GM12878 (cell line): ENCODE data around the gene HOXA2. TPM values are rescaled to one million over a fixed set of nuclear protein-coding genes. Genes with fewer than 3 reads are reported as not detected.

Experiments used
- ATAC-seq: fragments of 200-7000 bp; cut with Tn5 transposase; 3 replicates; pipeline ENCODE4 v1.9.1; 2020; ENCODE audit warnings: mild to moderate bottlenecking, moderate library complexity
- BruUV-seq: library from RNA; stranded (reverse); fragments of 400-500 nt; replicated peaks from 2 replicates; lab custom pipeline; 2021; lab: Mats Ljungman, UMichigan
- CTCF ChIA-PET: fragments of 300-600 bp; sonication (Branson Sonifier 250); formaldehyde crosslinking; extraction: SDS; loops from one replicate; lab custom pipeline; 2021; ENCODE audit warnings: inconsistent platforms; lab: Yijun Ruan, JAX
- POLR2A ChIA-PET: fragments of 350-600 bp; formaldehyde crosslinking; extraction: SDS; loops from one replicate; lab custom pipeline; 2021; ENCODE audit warnings: inconsistent platforms; lab: Charles Lee
- RAD21 ChIA-PET: fragments of 300-600 bp; sonication (Branson Sonifier 250); formaldehyde crosslinking; loops from one replicate; lab custom pipeline; 2023; ENCODE audit warnings: antibody characterized with exemption; ENCODE audit not compliant: unreplicated experiment; lab: Charles Lee
- SMC1A ChIA-PET: fragments of 300-600 bp; sonication (Branson Sonifier 250); formaldehyde crosslinking; loops from one replicate; lab custom pipeline; 2023; ENCODE audit not compliant: unreplicated experiment, uncharacterized antibody; lab: Charles Lee
- DNase-seq: peaks from one replicate; pipeline ENCODE4 v3.0.0-alpha.2; 2011; ENCODE audit warnings: low read depth, low spot score
- FAIRE-seq: peaks from 3 replicates; lab custom pipeline; 2011; peaks lifted over from hg19 to GRCh38; lab: Jason Lieb, UNC
- H2AFZ ChIP-seq: 2 replicates; pipeline ENCODE4 v1.6.0; 2011; ENCODE audit warnings: low read depth, low read length, control low read depth; ENCODE audit not compliant: control insufficient read depth
- H3K27ac ChIP-seq: 2 replicates; pipeline ENCODE4 v1.5.1; 2011; ENCODE audit warnings: control low read depth; ENCODE audit not compliant: control insufficient read depth, insufficient read depth
- H3K27me3 ChIP-seq, 2 experiments: replicated peaks in 1 of 2; 2 replicates each; pipeline versions ENCODE4 v1.6.0 to v1.6.1; 2011; ENCODE audit warnings: low read length in 1 of 2; ENCODE audit not compliant: control insufficient read depth in 2 of 2, insufficient read depth in 2 of 2
- H3K36me3 ChIP-seq, 2 experiments: 2 replicates each; pipeline ENCODE4 v1.5.1; 2011; ENCODE audit warnings: low read length in 1 of 2; ENCODE audit not compliant: control insufficient read depth in 2 of 2, insufficient read depth in 2 of 2
- H3K4me1 ChIP-seq: 2 replicates; pipeline ENCODE4 v1.6.1; 2011; ENCODE audit warnings: mild to moderate bottlenecking, low read length, moderate library complexity, mixed read lengths; ENCODE audit not compliant: control insufficient read depth, insufficient read depth
- H3K4me2 ChIP-seq: 2 replicates; pipeline ENCODE4 v1.6.0; 2011; ENCODE audit warnings: control low read depth; ENCODE audit not compliant: control insufficient read depth, insufficient read depth
- H3K4me3 ChIP-seq: fragments of 200-600 bp; sonication (generic); 2 replicates; pipeline ENCODE4 v1.5.1; 2016
- H3K79me2 ChIP-seq: 2 replicates; pipeline ENCODE4 v1.6.0; 2011; ENCODE audit warnings: low read length; ENCODE audit not compliant: control insufficient read depth, insufficient read depth
- H3K9ac ChIP-seq: 2 replicates; pipeline ENCODE4 v1.8.0; 2011; ENCODE audit warnings: low read length, control low read depth, mixed read lengths; ENCODE audit not compliant: control insufficient read depth, insufficient read depth
- H3K9me3 ChIP-seq: replicated peaks from 3 replicates; pipeline ENCODE4 v1.5.1; 2011; ENCODE audit warnings: mild to moderate bottlenecking, low read length; ENCODE audit not compliant: control insufficient read depth, insufficient read depth
- H4K20me1 ChIP-seq: 2 replicates; pipeline ENCODE4 v1.6.0; 2011; ENCODE audit not compliant: control insufficient read depth, insufficient read depth
- NFYA ChIP-seq: IDR thresholded peaks from 2 replicates; pipeline ENCODE4 v1.6.1; 2011; ENCODE audit warnings: low read depth, mild to moderate bottlenecking, low read length, improper control_type of control experiment, borderline replicate concordance
- RBBP5 ChIP-seq: fragments of 200-600 bp; sonication (generic); conservative IDR thresholded peaks from 2 replicates; pipeline ENCODE4 v1.6.1; 2016
- SREBF1 ChIP-seq: IDR thresholded peaks from 2 replicates; pipeline ENCODE4 v1.6.1; 2012; ENCODE audit warnings: mild to moderate bottlenecking, low read length
- SUZ12 ChIP-seq: fragments of 200-600 bp; sonication (generic); IDR thresholded peaks from one replicate; pipeline ENCODE4 v1.6.1; 2018; ENCODE audit warnings: antibody characterized with exemption, mild to moderate bottlenecking; ENCODE audit not compliant: unreplicated experiment
- WGBS: methylation state at CpG from one replicate; pipeline ENCODE4 v1.1.6; 2016; ENCODE audit warnings: low lambda C conversion rate; ENCODE audit not compliant: insufficient replicate concordance, insufficient coverage; ENCODE audit errors: missing lambda C conversion rate; 5-methylcytosine and 5-hydroxymethylcytosine counted together
- in situ Hi-C: fragments of 300-500 bp; cut with MboI; formaldehyde crosslinking; loops from 9 replicates; pipeline ENCODE4 v1.14.3; 2018; ENCODE audit warnings: mixed read lengths
- intact Hi-C: fragments of 100-400 bp; cut with micrococcal nuclease; formaldehyde crosslinking; loops from one replicate; pipeline ENCODE4 v1.14.2; 2022; ENCODE audit not compliant: unreplicated experiment
- polyA plus RNA-seq, 11 experiments: library from polyadenylated mRNA; depleted of rRNA in 4 of 11; unstranded in 6 of 11; stranded (reverse) in 5 of 11; fragments of >200 nt; fragmentation: Nextera tagmentation in 4 of 11; fragmentation: Illumina TruSeq in 1 of 11; extraction: Ambion mirVana in 4 of 11; extraction: Trizol in 1 of 11; gene quantifications; 1 replicate in 1 of 11; 2 replicates in 10 of 11; pipeline versions ENCODE4 v1.2.1 to v1.2.3, GENCODE V29; 2011 to 2016; ENCODE audit warnings: inconsistent platforms in 2 of 11, missing spikeins in 2 of 11, low read depth in 1 of 11
- total RNA-seq, 4 experiments: library from RNA; depleted of rRNA in 3 of 4; stranded (reverse); fragments of >200 nt in 3 of 4; fragmentation: Illumina TruSeq in 1 of 4; extraction: Trizol in 1 of 4; gene quantifications; 2 replicates each; pipeline versions ENCODE4 v1.2.1 to v1.2.3, GENCODE V29; 2013 to 2021

Gene HOXA2
- total and polyA plus RNA-seq, 10 of the 15 experiments (the other 5 are each of a cell fraction or from before 2014, with no cell fraction given) = not detected

GRCh38 chr7:27148756-27149641 is 46.5 kb upstream of the HOXA2 start:
- POLR2A ChIA-PET = interaction anchor here (0.5 kb wide), 1 partner anchor 85 kb away, joined by 3 read pairs; no protein-coding TSS in a partner anchor
- TF ChIP-seq SREBF1 = no peak
- TF ChIP-seq SUZ12 = peak; percentile 23
- TF ChIP-seq RBBP5 = no peak
- no peak for TF ChIP-seq NFYA
- no peak overlapping the region for H3K9ac ChIP-seq
- no peak overlapping the region for H2AFZ ChIP-seq
- no peak overlapping the region for H3K4me2 ChIP-seq
- SMC1A ChIA-PET = interaction anchor here (1.1 to 3.2 kb wide), 11 partner anchors 8 to 467 kb away, joined by 3 to 17 read pairs (median 4); partner anchors contain the start of gene SKAP2
- DNase-seq = no peak
- intact Hi-C loops (no loop called here), in situ Hi-C loops (no loop called here)
- no peaks in the 10 kb centered on the region; the same call in 2 of the 3 replicates for H3K9me3 ChIP-seq
- BruUV-seq = no TSS peak
- H3K4me3 ChIP-seq = no peak overlapping the region
- FAIRE-seq = no peak
- CTCF ChIA-PET = interaction anchor here (0.6 to 5.5 kb wide), 12 partner anchors 10 to 779 kb away, joined by 3 to 38 read pairs (median 4); partner anchors contain the start of gene HOXA1
- no peak overlapping the region for H3K27ac ChIP-seq
- RAD21 ChIA-PET = interaction anchor here (0.6 to 2.8 kb wide), 6 partner anchors 12 to 462 kb away, joined by 3 to 10 read pairs (median 8); no protein-coding TSS in a partner anchor
- 38% methylated on average over 30 of the region's 30 CpGs for WGBS
- no peaks in the 10 kb centered on the region for H4K20me1 ChIP-seq
- H3K27me3 ChIP-seq = peaks cover 13 to 49% of the 10 kb centered on the region in 2 experiments
- ATAC-seq = no peak
- no peaks in the 10 kb centered on the region for H3K36me3 ChIP-seq
- no peaks in the 10 kb centered on the region; the same call in 1 of the 2 replicates for H3K4me1 ChIP-seq
- no peaks in the 10 kb centered on the region for H3K79me2 ChIP-seq
